Hepatocyte (in vitro differentiated cells): ENCODE measurements around the gene ACKR4.

Source experiments
- CTCF ChIP-seq: fragments of 200-600 bp; sonication (generic); IDR thresholded peaks from 2 replicates; pipeline ENCODE4 v1.5.1; 2016; ENCODE audit warnings: antibody characterized with exemption, mild to moderate bottlenecking; ENCODE audit not compliant: poor library complexity
- EZH2 ChIP-seq: fragments of 200-600 bp; sonication (generic); IDR thresholded peaks from 2 replicates; pipeline ENCODE4 v1.6.1; 2016; ENCODE audit warnings: antibody characterized with exemption, mild to moderate bottlenecking, borderline replicate concordance

- TF ChIP-seq CTCF (no peak), EZH2 (no peak)
Measured at GRCh38 chr3:132626955-132627354, 29.9 kb downstream of the ACKR4 start.
